Activated CD4-positive, alpha-beta T cell treated with anti-CD3 and anti-CD28 coated beads for 36 hours (primary cell): ENCODE results near the gene MFSD6L. TPM values are rescaled to one million over a fixed set of nuclear protein-coding genes. Genes with fewer than 3 reads are reported as not detected.

Source experiments
- ATAC-seq: fragments of 200-7000 bp; cut with Tn5 transposase; one replicate; pipeline ENCODE4 v1.10.0; 2021; ENCODE audit warnings: mild to moderate bottlenecking, moderate library complexity
- CTCF ChIA-PET: fragments of 350-600 bp; sonication (Branson Sonifier 250); formaldehyde crosslinking; loops from one replicate; lab custom pipeline; 2021; ENCODE audit warnings: antibody characterized with exemption; lab: Charles Lee
- POLR2A ChIA-PET: fragments of 350-600 bp; sonication (Branson Sonifier 250); formaldehyde crosslinking; loops from one replicate; lab custom pipeline; 2021; ENCODE audit warnings: antibody characterized with exemption, inconsistent platforms; lab: Charles Lee
- DNase-seq: peaks from one replicate; pipeline ENCODE4 v3.0.0-alpha.2; 2020
- H3K27ac Mint-ChIP-seq: one replicate; pipeline ENCODE4 v1.8.0; 2021; ENCODE audit warnings: mixed read lengths
- H3K27me3 Mint-ChIP-seq: one replicate; pipeline ENCODE4 v1.8.0; 2021; ENCODE audit warnings: mixed read lengths
- H3K36me3 Mint-ChIP-seq: one replicate; pipeline ENCODE4 v1.8.0; 2021; ENCODE audit warnings: low read depth, mixed read lengths
- H3K4me1 Mint-ChIP-seq: one replicate; pipeline ENCODE4 v1.8.0; 2021; ENCODE audit warnings: mixed read lengths
- H3K4me3 Mint-ChIP-seq: one replicate; pipeline ENCODE4 v1.8.0; 2021; ENCODE audit warnings: mild to moderate bottlenecking, moderate library complexity, mixed read lengths
- H3K9me3 Mint-ChIP-seq: one replicate; pipeline ENCODE4 v1.8.0; 2021; ENCODE audit warnings: low read depth, mixed read lengths
- intact Hi-C, 2 experiments: fragments of 100-400 bp; cut with DNase I in 1 of 2; cut with micrococcal nuclease in 1 of 2; formaldehyde crosslinking; loops; one replicate each; pipeline versions ENCODE4 v1.14.2 to v1.15.1; 2022 to 2024; cut with DNase I, micrococcal nuclease
- total RNA-seq, 2 experiments: library from RNA; stranded (reverse); gene quantifications; one replicate each; pipeline ENCODE4 v1.2.3, GENCODE V29; 2021

MFSD6L gene
- total RNA-seq, 2 experiments from 2014 or later, result 0.07 TPM

GRCh38 chr17:8757189-8757588 is 42.0 kb downstream of the MFSD6L start:
- Mint-ChIP-seq H3K4me1 (no peaks in the 10 kb centered on the region), H3K27ac (no peak overlapping the region), H3K9me3 (peaks cover 2% of the 10 kb centered on the region), H3K27me3 (peaks cover 17% of the 10 kb centered on the region), H3K36me3 (no peaks in the 10 kb centered on the region), H3K4me3 (no peak overlapping the region)
- no peak for ATAC-seq
- no peak for DNase-seq
- intact Hi-C loops, result no loop called here
- CTCF ChIA-PET, result interaction anchor here (0.5 to 1.0 kb wide), 3 partner anchors 24 to 324 kb away, joined by 3 to 4 read pairs (median 3); no protein-coding TSS in a partner anchor
- POLR2A ChIA-PET, result no interaction called here

DNA sequence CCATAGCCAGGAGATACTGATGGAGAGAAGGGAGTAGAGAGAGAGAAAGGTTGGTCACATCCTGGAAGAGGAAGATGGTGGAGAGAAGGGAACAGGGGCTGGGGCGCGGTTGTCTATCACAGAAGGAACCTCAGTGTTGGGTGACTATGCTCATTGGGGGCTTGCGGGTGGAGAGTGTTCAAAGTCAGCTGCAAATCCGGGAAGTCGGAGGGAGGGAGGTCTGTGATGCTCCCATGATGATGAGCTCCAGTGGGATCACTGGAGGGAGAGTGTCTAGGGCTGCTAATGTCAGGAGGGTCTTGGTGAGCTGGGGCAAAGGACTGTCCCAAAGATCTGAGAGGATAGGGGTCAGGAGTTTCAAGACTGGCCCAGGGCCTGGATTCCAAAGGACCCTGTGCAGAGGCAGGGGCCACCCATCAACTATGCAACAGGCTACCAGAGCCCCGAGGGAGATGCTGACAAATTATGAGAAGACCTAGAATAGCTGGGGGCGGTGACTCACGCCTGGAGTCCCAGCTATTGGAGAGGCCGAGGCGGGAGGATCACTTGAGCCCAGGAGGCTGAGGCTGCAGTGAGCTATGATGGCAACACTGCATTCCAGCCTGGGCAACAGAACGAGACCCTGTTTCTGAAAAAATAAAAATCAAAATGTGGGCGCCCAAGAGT is 43.4 kb downstream of the MFSD6L start:
- no peak overlapping the region for H3K27ac Mint-ChIP-seq
- no peaks in the 10 kb centered on the region for H3K36me3 Mint-ChIP-seq
- H3K9me3 Mint-ChIP-seq, result no peaks in the 10 kb centered on the region
- no peaks in the 10 kb centered on the region for H3K4me1 Mint-ChIP-seq
- no peak overlapping the region for H3K4me3 Mint-ChIP-seq
- H3K27me3 Mint-ChIP-seq, result peaks cover 15% of the 10 kb centered on the region
- intact Hi-C loops, result loop anchor here in 1 of 2 experiments (2.0 kb wide), 1 partner anchor 139 kb away; no protein-coding TSS in a partner anchor
- ChIA-PET POLR2A (no interaction called here), CTCF (interaction anchor here (0.6 to 1.4 kb wide), 5 partner anchors 9 to 261 kb away, joined by 3 to 6 read pairs (median 3); no protein-coding TSS in a partner anchor)
- DNase-seq (no peak), ATAC-seq (no peak)

GRCh38 chr17:8754890-8755289 is 44.3 kb downstream of the MFSD6L start:
- no peaks in the 10 kb centered on the region for H3K36me3 Mint-ChIP-seq
- no peak for DNase-seq
- no peak overlapping the region for H3K27ac Mint-ChIP-seq
- ChIA-PET POLR2A (no interaction called here), CTCF (interaction anchor here (0.5 to 1.1 kb wide), 3 partner anchors 31 to 766 kb away, joined by 3 read pairs; no protein-coding TSS in a partner anchor)
- peaks cover 15% of the 10 kb centered on the region for H3K27me3 Mint-ChIP-seq
- no peaks in the 10 kb centered on the region for H3K4me1 Mint-ChIP-seq
- H3K9me3 Mint-ChIP-seq, result no peaks in the 10 kb centered on the region
- no peak overlapping the region for H3K4me3 Mint-ChIP-seq
- intact Hi-C loops, result loop anchor here (1.0 to 5.0 kb wide), 3 partner anchors 140 to 243 kb away; no protein-coding TSS in a partner anchor
- ATAC-seq, result no peak

DNA sequence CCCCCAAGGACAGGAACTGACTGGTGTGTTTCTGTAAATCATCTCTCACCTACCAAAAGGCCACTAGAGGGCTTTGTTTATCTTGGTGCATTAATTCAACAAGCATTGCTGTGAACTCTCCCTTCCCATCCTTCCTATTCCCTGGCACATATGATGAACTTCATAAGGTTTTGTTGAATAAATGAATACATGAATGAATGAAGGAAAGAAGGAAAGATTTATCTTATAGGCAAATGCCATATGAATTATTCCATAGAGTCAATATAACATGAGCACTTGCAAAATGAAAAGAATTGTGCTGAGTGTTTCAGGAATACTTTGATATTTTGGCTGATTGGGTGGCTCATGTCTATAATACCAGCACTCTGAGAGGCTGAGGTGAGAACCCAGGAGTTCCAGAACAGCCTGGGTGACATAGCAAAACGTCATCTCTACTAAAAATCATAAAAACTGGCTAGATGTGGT is 45.2 kb downstream of the MFSD6L start:
- intact Hi-C loops, result loop anchor here (1.0 to 5.0 kb wide), 4 partner anchors 33 to 244 kb away; no protein-coding TSS in a partner anchor

GRCh38 chr17:8753136-8753975 is 45.8 kb downstream of the MFSD6L start:
- H3K27me3 Mint-ChIP-seq, result peaks cover 15% of the 10 kb centered on the region
- POLR2A ChIA-PET, result no interaction called here

More for the DNA sequence above, 45.2 kb downstream of the MFSD6L start:
- CTCF ChIA-PET, result no interaction called here
- Mint-ChIP-seq H3K27ac (no peak overlapping the region), H3K4me3 (no peak overlapping the region), H3K27me3 (peaks cover 15% of the 10 kb centered on the region), H3K36me3 (no peaks in the 10 kb centered on the region), H3K9me3 (no peaks in the 10 kb centered on the region), H3K4me1 (no peaks in the 10 kb centered on the region)
- DNase-seq (no peak), ATAC-seq (no peak)
- POLR2A ChIA-PET, result no interaction called here

GRCh38 chr17:8749616-8750015 is 49.5 kb downstream of the MFSD6L start:
- Mint-ChIP-seq H3K27ac (no peak overlapping the region), H3K4me1 (peaks cover 3% of the 10 kb centered on the region), H3K9me3 (no peaks in the 10 kb centered on the region), H3K36me3 (no peaks in the 10 kb centered on the region), H3K27me3 (peaks cover 2% of the 10 kb centered on the region), H3K4me3 (no peak overlapping the region)
- ATAC-seq (no peak), DNase-seq (no peak)
- POLR2A ChIA-PET, result no interaction called here
- intact Hi-C loops, result loop anchor here (5.0 to 10.0 kb wide), 3 partner anchors 117 to 675 kb away; partner anchors contain the start of gene MYH10 (in 1 of the 2)
- CTCF ChIA-PET, result interaction anchor here (0.7 kb wide), 1 partner anchor 37 kb away, joined by 3 read pairs; no protein-coding TSS in a partner anchor

More at GRCh38 chr17:8753136-8753975, 45.8 kb downstream of the MFSD6L start:
- intact Hi-C loops, result loop anchor here (2.0 to 5.0 kb wide), 2 partner anchors 33 to 244 kb away; no protein-coding TSS in a partner anchor
- ATAC-seq (no peak), DNase-seq (no peak)
- Mint-ChIP-seq H3K9me3 (no peaks in the 10 kb centered on the region), H3K4me1 (no peaks in the 10 kb centered on the region), H3K4me3 (no peak overlapping the region), H3K36me3 (no peaks in the 10 kb centered on the region), H3K27ac (no peak overlapping the region)
- CTCF ChIA-PET, result interaction anchor here (0.8 kb wide), 1 partner anchor 32 kb away, joined by 3 read pairs; no protein-coding TSS in a partner anchor

- ATAC-seq (no peak), DNase-seq (no peak)
- ChIA-PET POLR2A (no interaction called here), CTCF (interaction anchor here (2.8 kb wide), 1 partner anchor 337 kb away, joined by 20 read pairs; no protein-coding TSS in a partner anchor)
- H3K4me3 Mint-ChIP-seq, result no peak overlapping the region
- no peaks in the 10 kb centered on the region for H3K27me3 Mint-ChIP-seq
- no peaks in the 10 kb centered on the region for H3K9me3 Mint-ChIP-seq
- intact Hi-C loops, result loop anchor here (2.0 to 10.0 kb wide), 3 partner anchors 115 to 673 kb away; partner anchors contain the start of gene MYH10 (in 1 of the 2)
- no peak overlapping the region for H3K27ac Mint-ChIP-seq
- no peaks in the 10 kb centered on the region for H3K36me3 Mint-ChIP-seq
- H3K4me1 Mint-ChIP-seq, result peaks cover 3% of the 10 kb centered on the region
Measured at GRCh38 chr17:8747742-8748141, 51.4 kb downstream of the MFSD6L start.

Other genes with a start within 250 kb of the MFSD6L start
- 10 to 100 TPM; 17.0 to 21.3 TPM for gene MYH10, start 168.6 kb downstream of the MFSD6L start, total RNA-seq
- gene CCDC42, start 54.5 kb downstream of the MFSD6L start, total RNA-seq, result under 1 TPM; 0.14 to 0.23 TPM
- not detected for gene SPDYE4, start 40.8 kb downstream of the MFSD6L start, total RNA-seq
- gene PIK3R6, start 68.3 kb upstream of the MFSD6L start, total RNA-seq, result 1 to 10 TPM in 1 of 2 experiments, under 1 TPM in 1; 0.96 to 1.8 TPM
- 10 to 100 TPM; 20.4 to 29.2 TPM for gene PIK3R5, start 166.3 kb upstream of the MFSD6L start, total RNA-seq
- gene NTN1, start 222.1 kb upstream of the MFSD6L start, total RNA-seq, result under 1 TPM; 0.60 to 0.71 TPM